ENCODE data around the gene SLC25A39. TPM values are rescaled to one million over a fixed set of nuclear protein-coding genes. Genes with fewer than 3 reads are reported as not detected.

SLC25A39 gene
- total and polyA plus RNA-seq, 9 of the 15 experiments (the other 6 are each of a cell fraction or from before 2014, with no cell fraction given), result 4.8 to 267 (median 140) TPM

GRCh38 chr17:44326861-44327444 lies 2.3 kb upstream of the SLC25A39 start (continued):
- TF ChIP-seq THRA (IDR thresholded peaks at IDR 0.05) (no peak), FOXO4 (CRISPR knock-in tag; IDR thresholded peaks at IDR 0.05) (no peak), CREBBP (IDR thresholded peaks at IDR 0.05; ENCODE audit: low read depth, low read length) (no peak), ZNF668 (CRISPR knock-in tag; IDR thresholded peaks at IDR 0.05) (no peak), JUND (IDR thresholded peaks at IDR 0.05; ENCODE audit: borderline replicate concordance, low read depth, low read length) (peak; percentile 70; the same call in 1 of the 2 replicates), JUND (tag; IDR thresholded peaks at IDR 0.05; ENCODE audit: borderline replicate concordance, low read depth, low read length) (no peak; the same call in 2 of the 3 replicates), ZNF444 (CRISPR knock-in tag; IDR thresholded peaks at IDR 0.05) (no peak), TCF15 (CRISPR knock-in tag; IDR thresholded peaks at IDR 0.05) (no peak), KDM2B (CRISPR knock-in tag; IDR thresholded peaks at IDR 0.05) (no peak), DMBX1 (CRISPR knock-in tag; IDR thresholded peaks at IDR 0.05; ENCODE audit: borderline replicate concordance) (no peak), IRF2 (CRISPR knock-in tag; IDR thresholded peaks at IDR 0.05) (no peak), POU5F1 (IDR thresholded peaks at IDR 0.05; ENCODE audit: borderline replicate concordance, low read depth, low read length, partially characterized antibody) (no peak), MAFK (IDR thresholded peaks at IDR 0.05; ENCODE audit: low read length) (no peak), KDM4B (IDR thresholded peaks at IDR 0.05; ENCODE audit: borderline replicate concordance in 2 of 2, low read depth in 1 of 2) (peak in 1 of 2 experiments; percentile 35; a peak in 1 of 4 replicates), ZNF707 (CRISPR knock-in tag; conservative IDR thresholded peaks at IDR 0.05) (no peak), RNF2 (IDR thresholded peaks at IDR 0.05) (peak; percentile 45; the same call in 1 of the 2 replicates), PHF20 (IDR thresholded peaks at IDR 0.05; ENCODE audit: partially characterized antibody) (peak; percentile 79), COPS2 (conservative IDR thresholded peaks at IDR 0.05) (no peak), SNIP1 (IDR thresholded peaks at IDR 0.05; ENCODE audit: low read depth) (no peak), ZNF212 (CRISPR knock-in tag; IDR thresholded peaks at IDR 0.05) (no peak)
